HEK293T (cell line): ENCODE results near the gene TMEM38B.
"Not testable (repeated sequence)": the region's sequence is repeated elsewhere in the genome, so short reads cannot be mapped to it uniquely, and the experiment has no call there.

Experiments used
- CTCF ChIA-PET: fragments of 350-600 bp; formaldehyde crosslinking; extraction: SDS; loops from one replicate; lab custom pipeline; 2021; ENCODE audit warnings: antibody characterized with exemption, inconsistent platforms; lab: Yijun Ruan, JAX
- POLR2A ChIA-PET: fragments of 350-600 bp; formaldehyde crosslinking; extraction: SDS; loops from one replicate; lab custom pipeline; 2020; ENCODE audit warnings: antibody characterized with exemption, inconsistent platforms; lab: Yijun Ruan, JAX
- DNase-seq: peaks from one replicate; pipeline ENCODE4 v3.0.0; 2012; ENCODE audit warnings: mixed read lengths; ENCODE audit errors: extremely low spot score
- ARNT ChIP-seq: fragments of 450-650 bp; IDR thresholded peaks from 2 replicates; pipeline ENCODE4 v1.6.1; 2017; ENCODE audit warnings: mild to moderate bottlenecking
- BHLHE40 ChIP-seq: fragments of 450-650 bp; IDR thresholded peaks from 2 replicates; pipeline ENCODE4 v1.6.1; 2016; ENCODE audit warnings: mild to moderate bottlenecking, moderate library complexity, borderline replicate concordance
- CTBP1 ChIP-seq: fragments of 450-650 bp; IDR thresholded peaks from 2 replicates; pipeline ENCODE4 v1.6.1; 2016; ENCODE audit warnings: borderline replicate concordance
- ELF4 ChIP-seq: fragments of 450-650 bp; IDR thresholded peaks from 2 replicates; pipeline ENCODE4 v1.6.1; 2017; ENCODE audit warnings: antibody characterized with exemption
- FOXA1 ChIP-seq: fragments of 450-650 bp; IDR thresholded peaks from 2 replicates; pipeline ENCODE4 v1.6.1; 2016; ENCODE audit warnings: mild to moderate bottlenecking
- FOXK2 ChIP-seq: fragments of 450-650 bp; IDR thresholded peaks from 2 replicates; pipeline ENCODE4 v1.6.1; 2016; ENCODE audit warnings: mild to moderate bottlenecking
- FOXM1 ChIP-seq: fragments of 450-650 bp; IDR thresholded peaks from 2 replicates; pipeline ENCODE4 v1.6.1; 2017; ENCODE audit warnings: mild to moderate bottlenecking, borderline replicate concordance
- HDGF ChIP-seq: fragments of 450-650 bp; IDR thresholded peaks from 2 replicates; pipeline ENCODE4 v1.6.1; 2017; ENCODE audit warnings: antibody characterized with exemption, borderline replicate concordance
- L3MBTL2 ChIP-seq: fragments of 450-650 bp; conservative IDR thresholded peaks from 2 replicates; pipeline ENCODE4 v1.6.1; 2016; ENCODE audit warnings: mild to moderate bottlenecking
- LEF1 ChIP-seq: fragments of 450-650 bp; IDR thresholded peaks from 2 replicates; pipeline ENCODE4 v1.6.1; 2017; ENCODE audit warnings: mild to moderate bottlenecking, borderline replicate concordance
- NFRKB ChIP-seq: fragments of 450-650 bp; IDR thresholded peaks from 2 replicates; pipeline ENCODE4 v1.6.1; 2016; ENCODE audit warnings: mild to moderate bottlenecking, moderate library complexity
- SP1 ChIP-seq: fragments of 450-650 bp; IDR thresholded peaks from 2 replicates; pipeline ENCODE4 v1.6.1; 2017
- SUZ12 ChIP-seq: fragments of 450-650 bp; IDR thresholded peaks from 2 replicates; pipeline ENCODE4 v1.6.1; 2016; ENCODE audit warnings: mild to moderate bottlenecking
- TARDBP ChIP-seq: fragments of 450-650 bp; IDR thresholded peaks from 2 replicates; pipeline ENCODE4 v1.6.1; 2016
- ZNF384 ChIP-seq: fragments of 450-650 bp; IDR thresholded peaks from 2 replicates; pipeline ENCODE4 v1.6.1; 2016
- TF ChIP-seq, protein P1 (sequence below): fragments of 450-650 bp; IDR thresholded peaks from 2 replicates; pipeline ENCODE4 v1.6.1; 2016

The TMEM38B gene

DNA sequence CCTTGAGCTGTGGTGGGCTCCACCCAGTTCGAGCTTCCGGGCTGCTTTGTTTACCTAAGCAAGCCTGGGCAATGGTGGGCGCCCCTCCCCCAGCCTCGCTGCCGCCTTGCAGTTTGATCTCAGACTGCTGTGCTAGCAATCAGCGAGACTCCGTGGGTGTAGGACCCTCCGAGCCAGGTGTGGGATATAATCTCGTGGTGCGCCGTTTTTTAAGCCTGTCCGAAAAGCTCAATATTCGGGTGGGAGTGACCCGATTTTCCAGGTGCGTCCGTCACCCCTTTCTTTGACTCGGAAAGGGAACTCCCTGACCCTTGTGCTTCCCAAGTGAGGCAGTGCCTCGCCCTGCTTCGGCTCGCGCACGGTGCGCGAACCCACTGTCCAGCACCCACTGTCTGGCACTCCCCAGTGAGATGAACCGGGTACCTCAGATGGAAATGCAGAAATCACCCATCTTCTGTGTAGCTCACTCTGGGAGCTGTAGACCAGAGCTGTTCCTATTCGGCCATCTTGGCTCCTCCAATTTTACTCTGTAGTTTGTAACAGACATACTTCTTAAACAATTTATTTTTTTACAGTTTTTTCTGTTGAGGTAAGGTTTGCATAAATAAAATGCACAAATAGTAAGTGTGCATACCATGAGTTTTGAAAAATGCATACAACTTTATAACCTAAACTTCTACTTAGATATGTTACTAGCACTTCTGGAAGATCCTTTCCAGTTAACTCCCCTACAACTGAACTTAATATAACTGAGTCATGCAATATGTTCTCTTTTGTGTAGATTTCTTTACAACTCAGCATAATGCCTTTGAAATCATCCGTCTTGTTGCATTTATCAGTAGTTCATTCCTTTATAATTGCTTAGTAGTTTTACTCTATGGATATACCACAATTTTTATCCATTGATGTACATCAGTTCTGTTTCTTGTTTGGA lies 88.5 kb downstream of the TMEM38B start:
- 0 out of 2 replicates have a peak, but pooled peaks have one; percentile 24 for TF ChIP-seq NFRKB
- POLR2A ChIA-PET, DNase-seq: not testable (repeated sequence)
- CTCF ChIA-PET = interaction anchor here (0.6 kb wide), 1 partner anchor 489 kb away, joined by 4 read pairs; no protein-coding TSS in a partner anchor

DNA sequence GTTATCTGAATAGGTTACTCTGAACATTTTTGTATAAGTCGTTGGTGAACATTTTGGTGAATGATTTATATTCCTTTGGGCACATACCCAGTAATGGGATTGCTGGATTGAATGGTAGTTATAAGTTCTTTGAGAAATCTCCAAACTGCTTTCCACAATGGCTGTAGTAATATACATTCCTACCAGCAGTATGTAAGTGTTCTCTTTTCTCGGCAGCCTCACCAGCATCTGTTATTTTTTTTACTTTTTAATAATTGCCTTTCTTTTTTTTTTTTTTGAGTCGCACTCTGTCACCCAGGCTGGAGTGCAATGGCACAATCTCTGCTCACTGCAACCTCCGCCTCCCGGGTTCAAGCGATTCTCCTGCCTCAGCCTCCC lies 89.1 kb downstream of the TMEM38B start:
- CTCF ChIA-PET, DNase-seq, POLR2A ChIA-PET: not testable (repeated sequence)

DNA sequence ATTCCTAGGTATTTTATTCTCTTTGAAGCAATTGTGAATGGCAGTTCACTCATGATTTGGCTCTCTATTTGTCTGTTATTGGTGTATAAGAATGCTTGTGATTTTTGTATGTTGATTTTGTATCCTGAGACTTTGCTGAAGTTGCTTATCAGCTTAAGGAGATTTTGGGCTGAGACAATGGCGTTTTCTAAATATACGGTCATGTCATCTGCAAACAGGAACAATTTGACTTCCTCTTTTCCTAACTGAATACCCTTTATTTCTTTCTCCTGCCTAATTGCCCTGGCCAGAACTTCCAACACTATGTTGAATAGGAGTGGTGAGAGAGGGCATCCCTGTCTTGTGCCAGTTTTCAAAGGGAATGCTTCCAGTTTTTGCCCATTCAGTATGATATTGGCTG lies 92.5 kb downstream of the TMEM38B start:
- POLR2A ChIA-PET, DNase-seq, CTCF ChIA-PET: not testable (repeated sequence)

DNA sequence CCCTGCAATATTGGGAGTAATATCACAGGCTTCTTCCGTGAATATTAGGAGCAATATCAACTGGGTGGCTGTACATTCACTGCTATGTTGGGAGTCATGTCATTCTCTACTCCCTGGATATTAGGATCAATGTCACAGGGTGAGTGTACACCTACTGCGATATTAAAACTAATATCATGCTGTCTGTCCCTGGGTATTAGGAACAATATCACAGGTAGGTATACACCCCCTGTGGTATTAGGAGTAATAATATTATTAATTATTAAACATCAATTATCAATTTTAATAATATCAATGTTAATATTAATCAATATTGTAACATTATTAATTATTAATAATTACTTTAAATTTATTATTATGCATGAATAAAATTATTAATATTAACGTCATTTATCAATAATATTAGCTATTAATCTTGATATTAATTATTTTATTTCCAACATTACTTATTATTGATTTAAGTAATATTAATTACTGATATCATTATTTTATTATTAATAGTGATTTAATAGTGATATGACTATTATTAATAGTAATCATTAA lies 121.9 kb downstream of the TMEM38B start:
- ChIA-PET CTCF (no interaction called here), POLR2A (no interaction called here)
- no peak for DNase-seq
- TF ChIP-seq FOXM1 = no peak
- TF ChIP-seq FOXA1 = no peak
- no peak for TF ChIP-seq SUZ12
- TF ChIP-seq ARNT = no peak
- TF ChIP-seq CTBP1 = no peak
- TF ChIP-seq SP1 = no peak
- TF ChIP-seq L3MBTL2 = no peak
- TF ChIP-seq FOXK2 = no peak
- TF ChIP-seq, protein P1, sequence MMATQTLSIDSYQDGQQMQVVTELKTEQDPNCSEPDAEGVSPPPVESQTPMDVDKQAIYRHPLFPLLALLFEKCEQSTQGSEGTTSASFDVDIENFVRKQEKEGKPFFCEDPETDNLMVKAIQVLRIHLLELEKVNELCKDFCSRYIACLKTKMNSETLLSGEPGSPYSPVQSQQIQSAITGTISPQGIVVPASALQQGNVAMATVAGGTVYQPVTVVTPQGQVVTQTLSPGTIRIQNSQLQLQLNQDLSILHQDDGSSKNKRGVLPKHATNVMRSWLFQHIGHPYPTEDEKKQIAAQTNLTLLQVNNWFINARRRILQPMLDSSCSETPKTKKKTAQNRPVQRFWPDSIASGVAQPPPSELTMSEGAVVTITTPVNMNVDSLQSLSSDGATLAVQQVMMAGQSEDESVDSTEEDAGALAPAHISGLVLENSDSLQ = no peak
- no peak for TF ChIP-seq ZNF384
- TF ChIP-seq LEF1 = no peak
- TF ChIP-seq HDGF = no peak
- no peak for TF ChIP-seq BHLHE40
- no peak for TF ChIP-seq NFRKB
- no peak for TF ChIP-seq ELF4
- TF ChIP-seq TARDBP = no peak

DNA sequence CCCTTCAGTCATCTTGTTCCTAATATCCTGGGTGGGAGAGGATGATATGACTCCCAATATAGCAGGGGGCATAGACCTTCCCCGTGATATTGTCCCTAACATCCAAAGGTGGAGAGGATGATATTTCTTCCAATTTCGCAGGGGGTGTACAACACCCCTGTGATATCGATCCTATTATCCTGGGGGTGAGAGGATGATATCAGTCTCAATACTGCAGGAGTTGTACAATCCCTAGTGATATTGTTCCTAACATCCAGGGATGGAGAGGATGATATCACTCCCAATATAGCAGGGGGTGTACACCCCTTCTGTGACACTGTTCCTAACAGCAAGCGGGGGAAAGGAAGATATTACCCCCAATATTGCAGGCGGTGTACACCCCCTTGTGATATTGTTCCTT lies 122.6 kb downstream of the TMEM38B start:
- CTCF ChIA-PET = no interaction called here

DNA sequence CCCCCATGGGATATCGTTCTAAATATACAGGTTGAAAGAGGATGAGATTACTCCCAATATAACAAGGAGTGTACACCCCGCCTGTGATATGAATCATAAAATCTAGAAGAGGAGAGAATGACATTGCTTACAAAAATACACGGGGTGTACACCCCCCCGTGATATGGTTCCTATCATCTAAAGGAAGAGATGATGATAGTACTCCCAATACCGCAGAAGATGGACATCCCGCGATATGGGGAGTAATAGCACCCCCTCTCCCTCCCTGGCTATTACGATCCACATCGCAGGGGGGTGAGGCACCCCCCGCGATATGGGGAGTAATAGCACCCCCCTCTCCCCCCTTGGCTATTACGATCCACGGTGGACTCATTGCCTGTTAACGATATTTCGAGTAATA lies 124.6 kb downstream of the TMEM38B start:
- ChIA-PET CTCF (no interaction called here), POLR2A (no interaction called here)
- TF ChIP-seq HDGF (no peak), LEF1 (no peak)
- DNase-seq = no peak

More for the DNA sequence above, 122.6 kb downstream of the TMEM38B start:
- POLR2A ChIA-PET = no interaction called here
- TF ChIP-seq ARNT (no peak), SP1 (no peak), LEF1 (no peak), FOXM1 (no peak), TARDBP (no peak), SUZ12 (no peak), FOXK2 (no peak), HDGF (no peak), NFRKB (no peak), CTBP1 (no peak)
- TF ChIP-seq, protein P1 = no peak
- DNase-seq = no peak

DNA sequence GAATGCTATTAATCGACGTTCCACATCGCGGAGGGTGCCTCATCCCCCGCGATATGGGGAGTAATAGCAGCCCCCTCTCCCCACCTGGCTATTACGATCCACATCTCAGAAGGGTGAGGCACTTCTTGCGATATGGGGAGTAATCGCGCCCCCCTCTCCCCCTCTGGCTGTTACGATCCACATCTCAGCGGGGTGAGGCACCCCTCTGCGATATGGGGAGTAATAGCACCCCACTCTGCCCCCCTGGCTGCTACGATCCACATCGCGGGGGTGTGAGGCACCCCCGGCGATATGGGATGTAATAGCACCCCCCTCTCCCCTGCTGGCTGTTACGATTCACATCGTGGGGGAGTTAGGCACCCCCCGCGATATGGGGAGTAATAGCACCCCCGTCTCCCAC lies 128.5 kb downstream of the TMEM38B start:
- ChIA-PET CTCF (no interaction called here), POLR2A (no interaction called here)
- TF ChIP-seq BHLHE40 (no peak), FOXM1 (no peak), ELF4 (no peak), ZNF384 (no peak)
- no peak for DNase-seq
